ENCODE measurements around the gene VGLL4. TPM values are rescaled to one million over a fixed set of nuclear protein-coding genes. Genes with fewer than 3 reads are reported as not detected.

VGLL4 gene
- total RNA-seq, 2 donors from 2014 or later: 87.2 to 203 TPM

DNA sequence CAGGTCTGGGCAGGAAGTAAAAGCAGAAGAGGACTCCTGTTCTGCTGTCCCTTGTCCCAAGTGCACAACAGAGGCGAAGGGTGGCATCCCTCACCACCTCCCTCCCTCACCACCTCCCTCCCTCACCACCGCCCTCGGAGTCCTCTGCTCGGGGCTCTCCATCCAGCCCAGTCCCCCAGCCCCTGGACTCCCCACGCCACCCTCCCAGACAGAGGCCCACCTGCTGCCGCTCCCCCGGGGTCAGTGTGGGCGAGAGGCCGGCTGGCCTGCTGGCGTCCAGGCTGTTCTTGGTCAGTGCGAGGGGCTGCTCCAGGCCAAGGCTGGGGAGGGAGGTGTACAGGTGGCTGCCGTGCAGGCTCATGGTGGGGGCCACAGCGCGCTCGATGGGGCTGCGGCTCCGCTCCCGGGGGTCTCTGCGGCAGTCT is 79.1 kb downstream of the VGLL4 start:
- no peak for TF ChIP-seq POLR2A (IDR thresholded peaks at IDR 0.05)
- no peak overlapping the region for H3K4me3 ChIP-seq
- no peak overlapping the region for H3K27ac ChIP-seq
- intact Hi-C loops (cut with DNase I): no loop called here
- no peaks in the 10 kb centered on the region for H3K27me3 ChIP-seq (replicated peaks; ENCODE audit: insufficient read depth)
- H3K36me3 ChIP-seq: no peaks in the 10 kb centered on the region
- H3K4me1 ChIP-seq (replicated peaks): no peaks in the 10 kb centered on the region
- WGBS: 74% methylated on average over 18 of the region's 19 CpGs
- DNase-seq (ENCODE audit: low spot score): no peak
- H3K9me3 ChIP-seq: no peaks in the 10 kb centered on the region

- no peaks in the 10 kb centered on the region for H3K4me1 ChIP-seq (replicated peaks)
- TF ChIP-seq POLR2AphosphoS5 (IDR thresholded peaks at IDR 0.05): no peak
- no peak overlapping the region for H3K27ac ChIP-seq
- WGBS: 78% methylated on average over 7 of the region's 7 CpGs
- H3K27me3 ChIP-seq (replicated peaks; ENCODE audit: insufficient read depth): no peaks in the 10 kb centered on the region
- intact Hi-C loops (cut with DNase I): no loop called here
- no peaks in the 10 kb centered on the region for H3K9me3 ChIP-seq
- H3K4me3 ChIP-seq: no peak overlapping the region
- no peaks in the 10 kb centered on the region for H3K36me3 ChIP-seq
- DNase-seq (ENCODE audit: low spot score): no peak
Observed at GRCh38 chr3:11563865-11564185, 79.9 kb downstream of the VGLL4 start.

- Histone ChIP-seq H3K4me3 (no peak overlapping the region), H3K9me3 (no peaks in the 10 kb centered on the region), H3K36me3 (no peaks in the 10 kb centered on the region), H3K27ac (no peak overlapping the region), H3K27me3 (replicated peaks; ENCODE audit: insufficient read depth) (no peaks in the 10 kb centered on the region), H3K4me1 (replicated peaks) (no peaks in the 10 kb centered on the region)
- DNase-seq (ENCODE audit: low spot score): no peak
- 87% methylated on average over 16 of the region's 16 CpGs for WGBS
- TF ChIP-seq POLR2A (IDR thresholded peaks at IDR 0.05) (no peak), POLR2AphosphoS5 (IDR thresholded peaks at IDR 0.05) (no peak)
- TF ChIP-seq, protein P1, sequence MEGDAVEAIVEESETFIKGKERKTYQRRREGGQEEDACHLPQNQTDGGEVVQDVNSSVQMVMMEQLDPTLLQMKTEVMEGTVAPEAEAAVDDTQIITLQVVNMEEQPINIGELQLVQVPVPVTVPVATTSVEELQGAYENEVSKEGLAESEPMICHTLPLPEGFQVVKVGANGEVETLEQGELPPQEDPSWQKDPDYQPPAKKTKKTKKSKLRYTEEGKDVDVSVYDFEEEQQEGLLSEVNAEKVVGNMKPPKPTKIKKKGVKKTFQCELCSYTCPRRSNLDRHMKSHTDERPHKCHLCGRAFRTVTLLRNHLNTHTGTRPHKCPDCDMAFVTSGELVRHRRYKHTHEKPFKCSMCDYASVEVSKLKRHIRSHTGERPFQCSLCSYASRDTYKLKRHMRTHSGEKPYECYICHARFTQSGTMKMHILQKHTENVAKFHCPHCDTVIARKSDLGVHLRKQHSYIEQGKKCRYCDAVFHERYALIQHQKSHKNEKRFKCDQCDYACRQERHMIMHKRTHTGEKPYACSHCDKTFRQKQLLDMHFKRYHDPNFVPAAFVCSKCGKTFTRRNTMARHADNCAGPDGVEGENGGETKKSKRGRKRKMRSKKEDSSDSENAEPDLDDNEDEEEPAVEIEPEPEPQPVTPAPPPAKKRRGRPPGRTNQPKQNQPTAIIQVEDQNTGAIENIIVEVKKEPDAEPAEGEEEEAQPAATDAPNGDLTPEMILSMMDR (IDR thresholded peaks at IDR 0.05): no peak
- intact Hi-C loops (cut with DNase I): no loop called here
Observed at GRCh38 chr3:11563159-11563864, 80.4 kb downstream of the VGLL4 start.

GRCh38 chr3:11562277-11562881 is 81.3 kb downstream of the VGLL4 start:
- DNase-seq (ENCODE audit: low spot score): no peak
- TF ChIP-seq, protein P1 (IDR thresholded peaks at IDR 0.05): no peak
- no peak for TF ChIP-seq POLR2AphosphoS5 (IDR thresholded peaks at IDR 0.05)
- no peak for TF ChIP-seq POLR2A (IDR thresholded peaks at IDR 0.05)
- H3K27me3 ChIP-seq (replicated peaks; ENCODE audit: insufficient read depth): no peaks in the 10 kb centered on the region

GRCh38 chr3:11560746-11561145 is 83.0 kb downstream of the VGLL4 start:
- no peak overlapping the region for H3K4me3 ChIP-seq
- intact Hi-C loops (cut with DNase I): no loop called here
- H3K36me3 ChIP-seq: no peaks in the 10 kb centered on the region
- WGBS: 82% methylated on average over 12 of the region's 12 CpGs
- TF ChIP-seq, protein P1 (IDR thresholded peaks at IDR 0.05): no peak
- TF ChIP-seq POLR2AphosphoS5 (IDR thresholded peaks at IDR 0.05) (no peak), POLR2A (IDR thresholded peaks at IDR 0.05) (no peak)
- H3K27ac ChIP-seq: no peak overlapping the region
- H3K27me3 ChIP-seq (replicated peaks; ENCODE audit: insufficient read depth): no peaks in the 10 kb centered on the region
- peaks cover 6% of the 10 kb centered on the region for H3K4me1 ChIP-seq (replicated peaks)
- DNase-seq (ENCODE audit: low spot score): no peak
- H3K9me3 ChIP-seq: no peaks in the 10 kb centered on the region

More at GRCh38 chr3:11562277-11562881, 81.3 kb downstream of the VGLL4 start:
- no peaks in the 10 kb centered on the region for H3K9me3 ChIP-seq
- H3K36me3 ChIP-seq: no peaks in the 10 kb centered on the region
- no peaks in the 10 kb centered on the region for H3K4me1 ChIP-seq (replicated peaks)
- H3K27ac ChIP-seq: peak overlapping the region in 1 of 2 donors; percentile 37
- H3K4me3 ChIP-seq: no peak overlapping the region
- intact Hi-C loops (cut with DNase I): no loop called here
- 75% methylated on average over 17 of the region's 17 CpGs for WGBS

Measured in prostate gland (tissue), 2 donors.